Keratinocyte (primary cell): ENCODE data around the gene CYP4V2. TPM values are rescaled to one million over a fixed set of nuclear protein-coding genes. Genes with fewer than 3 reads are reported as not detected.

Experiments
- DNase-seq: peaks from one replicate; pipeline ENCODE4 v3.0.0-alpha.2; 2011; ENCODE audit warnings: low read depth, missing footprints, low spot score
- FAIRE-seq: peaks from 2 replicates; lab custom pipeline; 2011; peaks lifted over from hg19 to GRCh38; lab: Jason Lieb, UNC
- H2AFZ ChIP-seq: 2 replicates; pipeline ENCODE4 v1.6.0; 2012; ENCODE audit warnings: low read length, control low read depth, inconsistent platforms; ENCODE audit not compliant: control insufficient read depth
- H3K27ac ChIP-seq: 2 replicates; pipeline ENCODE4 v1.5.1; 2011; ENCODE audit warnings: low read length; ENCODE audit not compliant: control insufficient read depth, insufficient read depth
- H3K27me3 ChIP-seq: 3 replicates; pipeline ENCODE4 v1.6.0; 2011; ENCODE audit warnings: low read length; ENCODE audit not compliant: control insufficient read depth, insufficient read depth; ENCODE audit errors: extremely low read depth
- H3K36me3 ChIP-seq, 2 experiments: 2 replicates in 1 of 2; 3 replicates in 1 of 2; pipeline ENCODE4 v1.5.1; 2011; ENCODE audit warnings: low read length in 2 of 2, mild to moderate bottlenecking in 1 of 2; ENCODE audit not compliant: control insufficient read depth in 2 of 2, insufficient read depth in 2 of 2; ENCODE audit errors: extremely low read depth in 1 of 2
- H3K4me1 ChIP-seq: 3 replicates; pipeline ENCODE4 v1.5.1; 2011; ENCODE audit warnings: low read length; ENCODE audit not compliant: control insufficient read depth, insufficient read depth; ENCODE audit errors: extremely low read depth
- H3K4me2 ChIP-seq: 3 replicates; pipeline ENCODE4 v1.6.0; 2011; ENCODE audit warnings: low read depth, low read length; ENCODE audit not compliant: control insufficient read depth, insufficient read depth; ENCODE audit errors: extremely low read depth
- H3K4me3 ChIP-seq, 3 experiments: fragments of 200-600 bp in 1 of 3; sonication (generic) in 1 of 3; 2 replicates in 2 of 3; 3 replicates in 1 of 3; pipeline ENCODE4 v1.5.1; 2011 to 2016; ENCODE audit warnings: low read length in 3 of 3, mild to moderate bottlenecking in 3 of 3, control low read depth in 2 of 3, inconsistent platforms in 1 of 3, low read depth in 1 of 3, mixed read lengths in 1 of 3, mixed run types in 1 of 3, moderate library complexity in 1 of 3; ENCODE audit not compliant: control insufficient read depth in 2 of 3, insufficient read depth in 2 of 3; ENCODE audit errors: extremely low read depth in 1 of 3
- H3K79me2 ChIP-seq: 2 replicates; pipeline ENCODE4 v1.6.0; 2012; ENCODE audit warnings: low read length; ENCODE audit not compliant: control insufficient read depth, insufficient read depth
- H3K9ac ChIP-seq: 3 replicates; pipeline ENCODE4 v1.6.0; 2011; ENCODE audit warnings: low read length; ENCODE audit not compliant: control insufficient read depth, insufficient read depth; ENCODE audit errors: extremely low read depth
- H3K9me1 ChIP-seq: 3 replicates; pipeline ENCODE4 v1.6.0; 2011; ENCODE audit warnings: low read length; ENCODE audit not compliant: control insufficient read depth, insufficient read depth; ENCODE audit errors: extremely low read depth
- H3K9me3 ChIP-seq: 2 replicates; pipeline ENCODE4 v1.5.1; 2012; ENCODE audit warnings: low read depth, low read length; ENCODE audit not compliant: control insufficient read depth
- H4K20me1 ChIP-seq: 3 replicates; pipeline ENCODE4 v1.6.0; 2011; ENCODE audit warnings: low read length; ENCODE audit not compliant: control insufficient read depth, insufficient read depth; ENCODE audit errors: extremely low read depth
- EZH2 ChIP-seq: IDR thresholded peaks from one replicate; pipeline ENCODE4 v1.6.1; 2012; ENCODE audit warnings: inconsistent platforms, mild to moderate bottlenecking, low read length, moderate library complexity
- dilution Hi-C: fragments of 300-500 bp; cut with MboI; formaldehyde crosslinking; loops from one replicate; pipeline ENCODE4 v1.7.0; 2020; ENCODE audit warnings: low sequenced_read_pairs; ENCODE audit not compliant: extremely low pct_ligation_motif_present
- polyA plus RNA-seq, 5 experiments: library from polyadenylated mRNA; depleted of rRNA in 3 of 5; stranded (reverse) in 3 of 5; stranded (forward) in 1 of 5; unstranded in 1 of 5; fragments of >200 nt; gene quantifications; 1 replicate in 1 of 5; 2 replicates in 3 of 5; 3 replicates in 1 of 5; pipeline versions ENCODE4 v1.2.1 to v1.2.3, GENCODE V29; 2011 to 2012; ENCODE audit warnings: missing spikeins in 2 of 5, low read depth in 1 of 5, low replicate concordance in 1 of 5
- TF ChIP-seq, protein P1 (sequence below), 3 experiments: IDR thresholded peaks in 1 of 3; conservative IDR thresholded peaks in 1 of 3; optimal IDR thresholded peaks in 1 of 3; 2 replicates in 2 of 3; 3 replicates in 1 of 3; pipeline versions ENCODE3 to v1.5.1; 2011; ENCODE audit warnings: low read length in 3 of 3, mild to moderate bottlenecking in 3 of 3, moderate library complexity in 2 of 3, control low read depth in 1 of 3, inconsistent platforms in 1 of 3; ENCODE audit not compliant: insufficient read depth in 2 of 3; ENCODE audit errors: extremely low read depth in 1 of 3

The CYP4V2 gene
- polyA plus RNA-seq, 1 donor (not counting 4 experiments of a cell fraction or from before 2014, with no cell fraction given) = 8.8 TPM

DNA sequence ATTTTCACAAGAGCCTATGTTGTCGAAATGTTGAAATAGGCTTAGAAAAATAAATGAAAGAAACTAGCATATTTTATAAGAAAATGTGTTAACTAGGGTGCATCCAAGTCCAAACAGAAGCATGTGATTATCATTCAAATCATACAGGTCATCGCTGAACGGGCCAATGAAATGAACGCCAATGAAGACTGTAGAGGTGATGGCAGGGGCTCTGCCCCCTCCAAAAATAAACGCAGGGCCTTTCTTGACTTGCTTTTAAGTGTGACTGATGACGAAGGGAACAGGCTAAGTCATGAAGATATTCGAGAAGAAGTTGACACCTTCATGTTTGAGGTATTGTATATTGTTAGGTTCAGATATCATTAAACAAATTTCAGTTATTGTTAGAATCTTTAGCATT is 9.6 kb downstream of the CYP4V2 start:
- Histone ChIP-seq H3K9me3 (no peaks in the 10 kb centered on the region), H3K79me2 (no peaks in the 10 kb centered on the region), H3K27ac (no peak overlapping the region), H2AFZ (no peak overlapping the region), H3K4me2 (no peak overlapping the region), H3K27me3 (no peaks in the 10 kb centered on the region), H3K4me3 (no peak overlapping the region), H3K36me3 (peaks cover 0 to 3% of the 10 kb centered on the region in 2 experiments), H4K20me1 (no peaks in the 10 kb centered on the region), H3K9ac (no peak overlapping the region), H3K9me1 (no peaks in the 10 kb centered on the region), H3K4me1 (no peaks in the 10 kb centered on the region)
- dilution Hi-C loops = no loop called here
- TF ChIP-seq, protein P1, sequence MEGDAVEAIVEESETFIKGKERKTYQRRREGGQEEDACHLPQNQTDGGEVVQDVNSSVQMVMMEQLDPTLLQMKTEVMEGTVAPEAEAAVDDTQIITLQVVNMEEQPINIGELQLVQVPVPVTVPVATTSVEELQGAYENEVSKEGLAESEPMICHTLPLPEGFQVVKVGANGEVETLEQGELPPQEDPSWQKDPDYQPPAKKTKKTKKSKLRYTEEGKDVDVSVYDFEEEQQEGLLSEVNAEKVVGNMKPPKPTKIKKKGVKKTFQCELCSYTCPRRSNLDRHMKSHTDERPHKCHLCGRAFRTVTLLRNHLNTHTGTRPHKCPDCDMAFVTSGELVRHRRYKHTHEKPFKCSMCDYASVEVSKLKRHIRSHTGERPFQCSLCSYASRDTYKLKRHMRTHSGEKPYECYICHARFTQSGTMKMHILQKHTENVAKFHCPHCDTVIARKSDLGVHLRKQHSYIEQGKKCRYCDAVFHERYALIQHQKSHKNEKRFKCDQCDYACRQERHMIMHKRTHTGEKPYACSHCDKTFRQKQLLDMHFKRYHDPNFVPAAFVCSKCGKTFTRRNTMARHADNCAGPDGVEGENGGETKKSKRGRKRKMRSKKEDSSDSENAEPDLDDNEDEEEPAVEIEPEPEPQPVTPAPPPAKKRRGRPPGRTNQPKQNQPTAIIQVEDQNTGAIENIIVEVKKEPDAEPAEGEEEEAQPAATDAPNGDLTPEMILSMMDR (optimal IDR thresholded peaks at IDR 0.05 in 1 of 3, IDR thresholded peaks at IDR 0.05 in 1 of 3, conservative IDR thresholded peaks at IDR 0.05 in 1 of 3; ENCODE audit: extremely low read depth in 1 of 3, insufficient read depth in 2 of 3, low read length in 3 of 3) = no peak
- no peak for TF ChIP-seq EZH2
- no peak for FAIRE-seq
- DNase-seq = no peak

DNA sequence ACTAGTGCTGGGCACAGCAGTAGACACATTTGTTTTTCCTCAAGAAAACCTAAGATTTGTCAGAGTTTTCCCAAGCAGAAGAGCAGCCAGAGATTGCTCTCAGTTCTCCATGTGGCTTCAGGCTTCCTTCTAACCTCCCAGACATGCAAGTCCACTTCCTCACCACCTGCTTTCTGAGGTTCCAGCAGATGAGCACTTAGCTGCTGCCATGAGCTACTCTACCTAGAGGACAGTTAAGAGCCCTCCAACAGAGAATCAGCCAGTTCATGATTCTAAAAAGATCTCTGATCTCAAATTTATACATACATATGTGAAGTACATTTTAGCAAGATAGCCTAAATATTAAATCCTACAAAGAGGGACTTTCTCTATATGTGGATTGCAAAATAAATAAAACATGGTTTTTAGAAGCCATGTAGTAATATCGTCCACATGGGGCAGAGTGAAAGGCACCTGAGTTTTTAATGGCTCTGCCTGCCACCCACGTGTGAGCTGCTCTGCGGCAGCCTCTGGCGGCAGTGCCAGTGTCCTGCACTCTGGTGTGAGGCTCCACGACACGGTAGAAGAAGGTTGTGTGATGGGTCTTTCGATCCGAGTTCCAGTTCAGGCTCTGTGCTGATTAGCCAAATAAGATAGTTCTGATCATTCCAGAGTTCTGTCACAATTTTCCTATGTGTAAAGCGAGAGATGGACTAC is 10.3 kb downstream of the CYP4V2 start:
- H3K4me1 ChIP-seq = no peaks in the 10 kb centered on the region
- H3K27ac ChIP-seq = no peak overlapping the region
- no peaks in the 10 kb centered on the region for H3K27me3 ChIP-seq
- no peaks in the 10 kb centered on the region for H3K79me2 ChIP-seq
- peaks cover 0 to 3% of the 10 kb centered on the region in 2 experiments for H3K36me3 ChIP-seq
- DNase-seq (no peak), FAIRE-seq (no peak)
- no peaks in the 10 kb centered on the region for H3K9me3 ChIP-seq
- no peak overlapping the region for H3K4me3 ChIP-seq
- no peaks in the 10 kb centered on the region for H4K20me1 ChIP-seq
- no peak overlapping the region for H3K4me2 ChIP-seq
- H2AFZ ChIP-seq = no peak overlapping the region
- no peaks in the 10 kb centered on the region for H3K9me1 ChIP-seq
- dilution Hi-C loops = no loop called here
- H3K9ac ChIP-seq = no peak overlapping the region
- TF ChIP-seq, protein P1 (optimal IDR thresholded peaks at IDR 0.05 in 1 of 3, IDR thresholded peaks at IDR 0.05 in 1 of 3, conservative IDR thresholded peaks at IDR 0.05 in 1 of 3; ENCODE audit: extremely low read depth in 1 of 3, insufficient read depth in 2 of 3, low read length in 3 of 3) = peak; percentile 47 to 65 (median 48)
- no peak for TF ChIP-seq EZH2
